HCEC 1CT (cell line): ENCODE measurements around the gene RIMS1.
"Not testable (repeated sequence)": the region's sequence is repeated elsewhere in the genome, so short reads cannot be mapped to it uniquely, and the experiment has no call there.

Source experiments
- DNase-seq: peaks from one replicate; pipeline ENCODE4 v3.0.0-alpha.2; 2017

Gene RIMS1

GRCh38 chr6:71979911-71980310 is 93.6 kb downstream of the RIMS1 start:
- no peak for DNase-seq

GRCh38 chr6:71982389-71982788 is 96.0 kb downstream of the RIMS1 start:
- no peak for DNase-seq

- no peak for DNase-seq
Measured at GRCh38 chr6:71983131-71983530, 96.8 kb downstream of the RIMS1 start.

GRCh38 chr6:71994705-71995271 is 108.4 kb downstream of the RIMS1 start:
- no peak for DNase-seq

GRCh38 chr6:71997341-71997740 is 111.0 kb downstream of the RIMS1 start:
- no peak for DNase-seq

GRCh38 chr6:72002415-72002814 is 116.1 kb downstream of the RIMS1 start:
- DNase-seq, result no peak

- not testable (repeated sequence) for DNase-seq
Measured at GRCh38 chr6:72006591-72006990, 120.2 kb downstream of the RIMS1 start.

- DNase-seq, result no peak
Measured at GRCh38 chr6:72022830-72023229, 136.5 kb downstream of the RIMS1 start.

GRCh38 chr6:72031471-72031870 is 145.1 kb downstream of the RIMS1 start:
- peak; percentile 3 for DNase-seq

GRCh38 chr6:72032086-72032485 is 145.7 kb downstream of the RIMS1 start:
- no peak for DNase-seq

GRCh38 chr6:72035486-72035885 is 149.1 kb downstream of the RIMS1 start:
- no peak for DNase-seq

GRCh38 chr6:72035966-72036365 is 149.6 kb downstream of the RIMS1 start:
- DNase-seq, result no peak

GRCh38 chr6:72037006-72037405 is 150.7 kb downstream of the RIMS1 start:
- DNase-seq, result no peak

GRCh38 chr6:72040111-72040510 is 153.8 kb downstream of the RIMS1 start:
- DNase-seq, result no peak

- DNase-seq, result peak; percentile 10
Measured at GRCh38 chr6:72042088-72042487, 155.7 kb downstream of the RIMS1 start.

- no peak for DNase-seq
Measured at GRCh38 chr6:72048080-72048479, 161.7 kb downstream of the RIMS1 start.

- DNase-seq, result no peak
Measured at GRCh38 chr6:72049376-72049775, 163.0 kb downstream of the RIMS1 start.

- DNase-seq, result no peak
Measured at GRCh38 chr6:72061286-72061685, 174.9 kb downstream of the RIMS1 start.

GRCh38 chr6:72064399-72064975 is 178.1 kb downstream of the RIMS1 start:
- no peak for DNase-seq

- no peak for DNase-seq
Measured at GRCh38 chr6:72078096-72078495, 191.7 kb downstream of the RIMS1 start.

- DNase-seq, result no peak
Measured at GRCh38 chr6:72080260-72080941, 194.1 kb downstream of the RIMS1 start.

GRCh38 chr6:72081871-72082270 is 195.5 kb downstream of the RIMS1 start:
- no peak for DNase-seq

GRCh38 chr6:72083976-72084375 is 197.6 kb downstream of the RIMS1 start:
- DNase-seq, result no peak

- peak; percentile 2 for DNase-seq
Measured at GRCh38 chr6:72084992-72085569, 198.7 kb downstream of the RIMS1 start.
